HepG2 (cell line): ENCODE data around the gene ST6GALNAC6. TPM values are rescaled to one million over a fixed set of nuclear protein-coding genes. Genes with fewer than 3 reads are reported as not detected.

ENCODE experiments used
- AGO2 ChIP-seq: fragments of 200-400 bp; formaldehyde crosslinking; optimal IDR thresholded peaks from 2 replicates; pipeline ENCODE3; 2017; ENCODE audit warnings: mild to moderate bottlenecking, low read depth, low read length, moderate library complexity
- ARNT2 ChIP-seq: sonication (generic); formaldehyde crosslinking; IDR thresholded peaks from 2 replicates; pipeline ENCODE4 v1.8.0; 2022; ENCODE audit warnings: mild to moderate bottlenecking, low read depth, missing genetic modification reagents, moderate library complexity
- EHMT2 ChIP-seq: fragments of 200-600 bp; sonication (generic); IDR thresholded peaks from 2 replicates; pipeline ENCODE4 v1.7.0; 2017; ENCODE audit warnings: antibody characterized with exemption, low read depth, low read length, borderline replicate concordance
- HMG20A ChIP-seq: IDR thresholded peaks from 2 replicates; pipeline ENCODE4 v1.6.1; 2016; ENCODE audit warnings: borderline replicate concordance
- NCOA1 ChIP-seq: sonication (generic); formaldehyde crosslinking; IDR thresholded peaks from 2 replicates; pipeline ENCODE4 v1.9.0; 2021; ENCODE audit warnings: missing genetic modification reagents
- REL ChIP-seq: sonication (generic); formaldehyde crosslinking; conservative IDR thresholded peaks from 2 replicates; pipeline ENCODE4 v1.8.0; 2022; ENCODE audit warnings: mild to moderate bottlenecking, missing genetic modification reagents, moderate library complexity
- SOX13 ChIP-seq, 3 experiments: fragments of 450-650 bp in 1 of 3; sonication (generic) in 1 of 3; formaldehyde crosslinking in 1 of 3; IDR thresholded peaks in 2 of 3; conservative IDR thresholded peaks in 1 of 3; 2 replicates each; pipeline versions ENCODE4 v1.5.0 to v1.6.1; 2016 to 2020; ENCODE audit warnings: antibody characterized with exemption in 1 of 3, mild to moderate bottlenecking in 1 of 3, missing compliant biosample characterization in 1 of 3, missing genetic modification reagents in 1 of 3, moderate library complexity in 1 of 3
- ZBTB42 ChIP-seq: sonication (generic); formaldehyde crosslinking; IDR thresholded peaks from 2 replicates; pipeline ENCODE4 v1.5.0; 2020; ENCODE audit warnings: mild to moderate bottlenecking, missing genetic modification reagents
- ZFP1 ChIP-seq: IDR thresholded peaks from 2 replicates; pipeline ENCODE4 v1.6.1; 2016
- ZNF333 ChIP-seq: sonication (generic); formaldehyde crosslinking; IDR thresholded peaks from 2 replicates; pipeline ENCODE4 v1.4.0; 2020; ENCODE audit warnings: mild to moderate bottlenecking, missing genetic modification reagents, borderline replicate concordance
- ZNF350 ChIP-seq: sonication (generic); formaldehyde crosslinking; IDR thresholded peaks from 2 replicates; pipeline ENCODE4 v1.4.0; 2020; ENCODE audit warnings: mild to moderate bottlenecking, low read depth, missing genetic modification reagents, borderline replicate concordance
- ZNF367 ChIP-seq: sonication (generic); formaldehyde crosslinking; IDR thresholded peaks from 2 replicates; pipeline ENCODE4 v1.4.0; 2020; ENCODE audit warnings: missing genetic modification reagents, borderline replicate concordance
- ZNF44 ChIP-seq: sonication (generic); formaldehyde crosslinking; IDR thresholded peaks from 2 replicates; pipeline ENCODE4 v1.5.1; 2020; ENCODE audit warnings: mild to moderate bottlenecking, missing genetic modification reagents
- ZNF556 ChIP-seq: sonication (generic); formaldehyde crosslinking; IDR thresholded peaks from 2 replicates; pipeline ENCODE4 v1.4.0; 2020; ENCODE audit warnings: mild to moderate bottlenecking, missing genetic modification reagents, borderline replicate concordance
- polyA plus RNA-seq, 8 experiments: library from polyadenylated mRNA; depleted of rRNA in 3 of 8; stranded (reverse) in 7 of 8; unstranded in 1 of 8; fragments of >200 nt; fragmentation: Illumina TruSeq in 4 of 8; extraction: Trizol in 4 of 8; gene quantifications; 2 replicates each; pipeline versions ENCODE4 v1.2.1 to v1.2.3, GENCODE V29; 2011 to 2016; ENCODE audit warnings: low read depth in 4 of 8, missing spikeins in 1 of 8, mixed read lengths in 1 of 8; ENCODE audit not compliant: insufficient read depth in 1 of 8
- total RNA-seq, 5 experiments: library from RNA; depleted of rRNA; stranded (reverse); fragments of >200 nt; fragmentation: Illumina TruSeq; extraction: Trizol; gene quantifications; 2 replicates each; pipeline ENCODE4 v1.2.3, GENCODE V29; 2016; ENCODE audit warnings: low read depth in 1 of 5
- TF ChIP-seq, protein P1 (sequence below): sonication (generic); formaldehyde crosslinking; IDR thresholded peaks from 2 replicates; pipeline ENCODE4 v1.8.0; 2022; ENCODE audit warnings: mild to moderate bottlenecking, missing genetic modification reagents
- TF ChIP-seq, protein P2 (sequence below): sonication (generic); formaldehyde crosslinking; IDR thresholded peaks from 2 replicates; pipeline ENCODE4 v1.9.0; 2022; ENCODE audit warnings: low read depth, missing genetic modification reagents
- TF ChIP-seq, protein P3 (sequence below): sonication (generic); formaldehyde crosslinking; IDR thresholded peaks from 2 replicates; pipeline ENCODE4 v1.5.1; 2020; ENCODE audit warnings: missing genetic modification reagents, mild to moderate bottlenecking, borderline replicate concordance
- TF ChIP-seq, protein P4 (sequence below): sonication (generic); formaldehyde crosslinking; IDR thresholded peaks from 2 replicates; pipeline ENCODE4 v1.9.0; 2021; ENCODE audit warnings: missing genetic modification reagents, borderline replicate concordance
- TF ChIP-seq, protein P5 (sequence below): IDR thresholded peaks from 2 replicates; pipeline ENCODE4 v1.6.1; 2016; ENCODE audit warnings: low read depth, borderline replicate concordance

The ST6GALNAC6 gene
- total and polyA plus RNA-seq, 2 of the 13 experiments (the other 11 are each of a cell fraction or from before 2014, with no cell fraction given) = 18.5 to 65.4 TPM

DNA sequence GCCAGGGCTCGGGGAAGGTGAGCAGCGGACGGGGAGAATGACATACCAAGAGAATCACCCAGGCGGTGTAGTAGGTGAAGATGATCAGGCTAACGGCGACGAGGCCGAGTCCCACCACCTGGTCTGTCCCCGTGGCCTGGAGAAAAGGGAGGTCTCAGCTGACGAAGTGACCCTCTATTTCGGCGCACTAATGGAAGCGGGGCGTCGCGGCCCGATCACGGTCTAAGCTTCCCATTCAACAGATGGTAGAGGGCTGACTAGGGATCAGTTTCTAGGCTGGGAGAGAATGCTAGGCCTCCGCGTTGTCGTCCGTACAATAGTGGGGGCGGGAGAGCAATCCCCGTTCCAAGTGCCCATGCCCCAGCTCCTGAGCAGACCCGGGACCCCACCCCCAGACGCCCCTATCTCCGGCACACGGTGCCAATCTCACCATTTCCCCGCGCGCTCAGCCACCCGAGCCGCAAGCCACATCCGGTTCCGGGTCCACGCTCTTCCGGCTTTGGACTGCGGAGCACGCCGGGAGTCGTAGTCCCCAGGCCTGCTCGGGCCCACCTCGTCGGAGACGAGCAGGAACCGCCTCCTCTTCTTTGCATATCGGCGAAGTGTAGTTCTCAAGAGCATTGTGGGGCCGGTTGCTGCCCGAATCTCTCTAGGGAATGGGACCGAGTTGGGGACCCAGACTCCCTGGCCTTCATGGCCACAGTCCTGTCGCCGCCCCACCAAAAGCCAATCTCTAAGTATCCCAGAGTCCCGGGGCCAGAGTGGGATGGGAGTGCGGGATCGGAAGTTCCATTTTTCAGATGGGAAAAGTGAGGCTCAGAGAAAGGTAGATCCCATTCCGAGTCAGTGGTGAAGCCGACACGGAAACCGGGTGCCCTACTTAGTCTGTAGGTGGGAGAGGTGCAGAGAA is 38.2 kb upstream of the ST6GALNAC6 start, which contains the start of gene DPM2 (continued):
- TF ChIP-seq, protein P1, sequence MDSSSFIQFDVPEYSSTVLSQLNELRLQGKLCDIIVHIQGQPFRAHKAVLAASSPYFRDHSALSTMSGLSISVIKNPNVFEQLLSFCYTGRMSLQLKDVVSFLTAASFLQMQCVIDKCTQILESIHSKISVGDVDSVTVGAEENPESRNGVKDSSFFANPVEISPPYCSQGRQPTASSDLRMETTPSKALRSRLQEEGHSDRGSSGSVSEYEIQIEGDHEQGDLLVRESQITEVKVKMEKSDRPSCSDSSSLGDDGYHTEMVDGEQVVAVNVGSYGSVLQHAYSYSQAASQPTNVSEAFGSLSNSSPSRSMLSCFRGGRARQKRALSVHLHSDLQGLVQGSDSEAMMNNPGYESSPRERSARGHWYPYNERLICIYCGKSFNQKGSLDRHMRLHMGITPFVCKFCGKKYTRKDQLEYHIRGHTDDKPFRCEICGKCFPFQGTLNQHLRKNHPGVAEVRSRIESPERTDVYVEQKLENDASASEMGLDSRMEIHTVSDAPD (CRISPR knock-in tag) = no peak
- TF ChIP-seq HMG20A (no peak), ZNF333 (CRISPR knock-in tag) (no peak), NCOA1 (CRISPR knock-in tag) (peak; percentile 50; the same call in 1 of the 2 replicates), ZNF556 (CRISPR knock-in tag) (peak; percentile 54; the same call in 1 of the 2 replicates), AGO2 (peak; percentile 93), REL (no peak), ZNF44 (peak; percentile 44; the same call in 1 of the 2 replicates), ZFP1 (CRISPR knock-in tag) (no peak), ZBTB42 (CRISPR knock-in tag) (0 out of 2 replicates have a peak, but pooled peaks have one; percentile 10), ZNF367 (no peak), ZNF350 (CRISPR knock-in tag) (peak; percentile 45; the same call in 1 of the 2 replicates), SOX13 (IDR thresholded peaks at IDR 0.05) (no peak), SOX13 (CRISPR knock-in tag; conservative IDR thresholded peaks at IDR 0.05 in 1 of 2, IDR thresholded peaks at IDR 0.05 in 1 of 2) (0 out of 4 replicates have a peak, but pooled peaks of 1 of the 2 experiments have one; percentile 10), ARNT2 (CRISPR knock-in tag) (peak; percentile 31; the same call in 1 of the 2 replicates), EHMT2 (no peak)
- TF ChIP-seq, protein P2, sequence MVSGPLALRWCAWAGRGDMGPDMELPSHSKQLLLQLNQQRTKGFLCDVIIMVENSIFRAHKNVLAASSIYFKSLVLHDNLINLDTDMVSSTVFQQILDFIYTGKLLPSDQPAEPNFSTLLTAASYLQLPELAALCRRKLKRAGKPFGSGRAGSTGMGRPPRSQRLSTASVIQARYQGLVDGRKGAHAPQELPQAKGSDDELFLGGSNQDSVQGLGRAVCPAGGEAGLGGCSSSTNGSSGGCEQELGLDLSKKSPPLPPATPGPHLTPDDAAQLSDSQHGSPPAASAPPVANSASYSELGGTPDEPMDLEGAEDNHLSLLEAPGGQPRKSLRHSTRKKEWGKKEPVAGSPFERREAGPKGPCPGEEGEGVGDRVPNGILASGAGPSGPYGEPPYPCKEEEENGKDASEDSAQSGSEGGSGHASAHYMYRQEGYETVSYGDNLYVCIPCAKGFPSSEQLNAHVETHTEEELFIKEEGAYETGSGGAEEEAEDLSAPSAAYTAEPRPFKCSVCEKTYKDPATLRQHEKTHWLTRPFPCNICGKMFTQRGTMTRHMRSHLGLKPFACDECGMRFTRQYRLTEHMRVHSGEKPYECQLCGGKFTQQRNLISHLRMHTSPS (CRISPR knock-in tag) = peak; percentile 43
- TF ChIP-seq, protein P3, sequence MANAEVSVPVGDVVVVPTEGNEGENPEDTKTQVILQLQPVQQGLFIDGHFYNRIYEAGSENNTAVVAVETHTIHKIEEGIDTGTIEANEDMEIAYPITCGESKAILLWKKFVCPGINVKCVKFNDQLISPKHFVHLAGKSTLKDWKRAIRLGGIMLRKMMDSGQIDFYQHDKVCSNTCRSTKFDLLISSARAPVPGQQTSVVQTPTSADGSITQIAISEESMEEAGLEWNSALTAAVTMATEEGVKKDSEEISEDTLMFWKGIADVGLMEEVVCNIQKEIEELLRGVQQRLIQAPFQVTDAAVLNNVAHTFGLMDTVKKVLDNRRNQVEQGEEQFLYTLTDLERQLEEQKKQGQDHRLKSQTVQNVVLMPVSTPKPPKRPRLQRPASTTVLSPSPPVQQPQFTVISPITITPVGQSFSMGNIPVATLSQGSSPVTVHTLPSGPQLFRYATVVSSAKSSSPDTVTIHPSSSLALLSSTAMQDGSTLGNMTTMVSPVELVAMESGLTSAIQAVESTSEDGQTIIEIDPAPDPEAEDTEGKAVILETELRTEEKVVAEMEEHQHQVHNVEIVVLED (CRISPR knock-in tag) = peak; percentile 65
- TF ChIP-seq, protein P4, sequence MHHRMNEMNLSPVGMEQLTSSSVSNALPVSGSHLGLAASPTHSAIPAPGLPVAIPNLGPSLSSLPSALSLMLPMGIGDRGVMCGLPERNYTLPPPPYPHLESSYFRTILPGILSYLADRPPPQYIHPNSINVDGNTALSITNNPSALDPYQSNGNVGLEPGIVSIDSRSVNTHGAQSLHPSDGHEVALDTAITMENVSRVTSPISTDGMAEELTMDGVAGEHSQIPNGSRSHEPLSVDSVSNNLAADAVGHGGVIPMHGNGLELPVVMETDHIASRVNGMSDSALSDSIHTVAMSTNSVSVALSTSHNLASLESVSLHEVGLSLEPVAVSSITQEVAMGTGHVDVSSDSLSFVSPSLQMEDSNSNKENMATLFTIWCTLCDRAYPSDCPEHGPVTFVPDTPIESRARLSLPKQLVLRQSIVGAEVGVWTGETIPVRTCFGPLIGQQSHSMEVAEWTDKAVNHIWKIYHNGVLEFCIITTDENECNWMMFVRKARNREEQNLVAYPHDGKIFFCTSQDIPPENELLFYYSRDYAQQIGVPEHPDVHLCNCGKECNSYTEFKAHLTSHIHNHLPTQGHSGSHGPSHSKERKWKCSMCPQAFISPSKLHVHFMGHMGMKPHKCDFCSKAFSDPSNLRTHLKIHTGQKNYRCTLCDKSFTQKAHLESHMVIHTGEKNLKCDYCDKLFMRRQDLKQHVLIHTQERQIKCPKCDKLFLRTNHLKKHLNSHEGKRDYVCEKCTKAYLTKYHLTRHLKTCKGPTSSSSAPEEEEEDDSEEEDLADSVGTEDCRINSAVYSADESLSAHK = no peak
- TF ChIP-seq, protein P5, sequence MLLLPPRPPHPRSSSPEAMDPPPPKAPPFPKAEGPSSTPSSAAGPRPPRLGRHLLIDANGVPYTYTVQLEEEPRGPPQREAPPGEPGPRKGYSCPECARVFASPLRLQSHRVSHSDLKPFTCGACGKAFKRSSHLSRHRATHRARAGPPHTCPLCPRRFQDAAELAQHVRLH (CRISPR knock-in tag) = peak; percentile 72; the same call in 1 of the 2 replicates
